Measurements from ENCODE around the gene TTC28. TPM values are rescaled to one million over a fixed set of nuclear protein-coding genes. Genes with fewer than 3 reads are reported as not detected.

The TTC28 gene
- total RNA-seq, 1 donor from 2014 or later: 65.4 TPM

GRCh38 chr22:28188178-28188879, 491.3 kb downstream of the TTC28 start:
- no peak for TF ChIP-seq CTCF (conservative IDR thresholded peaks at IDR 0.05)
- peaks cover 7% of the 10 kb centered on the region for H3K9me3 Mint-ChIP-seq
- no peak for DNase-seq (ENCODE audit: low read depth, low spot score)

GRCh38 chr22:28187612-28188011, 492.0 kb downstream of the TTC28 start:
- no peaks in the 10 kb centered on the region for H3K27me3 Mint-ChIP-seq (ENCODE audit: low read depth)
- H3K9me3 Mint-ChIP-seq: peaks cover 5% of the 10 kb centered on the region
- no peak overlapping the region for H3K4me3 Mint-ChIP-seq
- H3K4me1 Mint-ChIP-seq: peaks cover 23% of the 10 kb centered on the region
- no peak for DNase-seq (ENCODE audit: low read depth, low spot score)
- H3K27ac Mint-ChIP-seq (ENCODE audit: unreplicated experiment): no peak overlapping the region
- peaks cover 8% of the 10 kb centered on the region for H3K36me3 Mint-ChIP-seq (ENCODE audit: low read depth)
- TF ChIP-seq CTCF (conservative IDR thresholded peaks at IDR 0.05): no peak

More at GRCh38 chr22:28188178-28188879, 491.3 kb downstream of the TTC28 start:
- H3K4me3 Mint-ChIP-seq: no peak overlapping the region
- no peaks in the 10 kb centered on the region for H3K27me3 Mint-ChIP-seq (ENCODE audit: low read depth)
- H3K4me1 Mint-ChIP-seq: peaks cover 23% of the 10 kb centered on the region
- H3K27ac Mint-ChIP-seq (ENCODE audit: unreplicated experiment): peak overlapping the region; percentile 79
- peaks cover 13% of the 10 kb centered on the region for H3K36me3 Mint-ChIP-seq (ENCODE audit: low read depth)

- Mint-ChIP-seq H3K36me3 (ENCODE audit: low read depth) (peaks cover 4% of the 10 kb centered on the region), H3K27me3 (ENCODE audit: low read depth) (no peaks in the 10 kb centered on the region), H3K4me1 (peaks cover 23% of the 10 kb centered on the region), H3K4me3 (no peak overlapping the region), H3K9me3 (peaks cover 2% of the 10 kb centered on the region), H3K27ac (ENCODE audit: unreplicated experiment) (no peak overlapping the region)
- DNase-seq (ENCODE audit: low read depth, low spot score): no peak
- no peak for TF ChIP-seq CTCF (conservative IDR thresholded peaks at IDR 0.05)
Measured at GRCh38 chr22:28186641-28187040, 493.0 kb downstream of the TTC28 start.

- TF ChIP-seq CTCF (conservative IDR thresholded peaks at IDR 0.05): no peak
- Mint-ChIP-seq H3K4me3 (no peak overlapping the region), H3K27ac (ENCODE audit: unreplicated experiment) (no peak overlapping the region), H3K9me3 (no peaks in the 10 kb centered on the region), H3K4me1 (peaks cover 18% of the 10 kb centered on the region), H3K27me3 (ENCODE audit: low read depth) (no peaks in the 10 kb centered on the region), H3K36me3 (ENCODE audit: low read depth) (no peaks in the 10 kb centered on the region)
- DNase-seq (ENCODE audit: low read depth, low spot score): no peak
Measured at GRCh38 chr22:28185130-28185529, 494.5 kb downstream of the TTC28 start.

GRCh38 chr22:28183078-28183860, 496.4 kb downstream of the TTC28 start:
- DNase-seq (ENCODE audit: low read depth, low spot score): no peak
- no peaks in the 10 kb centered on the region for H3K9me3 Mint-ChIP-seq
- H3K27me3 Mint-ChIP-seq (ENCODE audit: low read depth): no peaks in the 10 kb centered on the region
- H3K36me3 Mint-ChIP-seq (ENCODE audit: low read depth): no peaks in the 10 kb centered on the region
- TF ChIP-seq CTCF (conservative IDR thresholded peaks at IDR 0.05): no peak
- H3K4me1 Mint-ChIP-seq: peaks cover 6% of the 10 kb centered on the region
- H3K4me3 Mint-ChIP-seq: no peak overlapping the region
- no peak overlapping the region for H3K27ac Mint-ChIP-seq (ENCODE audit: unreplicated experiment)
